HG03196 (cell line): Measurements from ENCODE around the gene TRIM27.
"Not testable (repeated sequence)": the region's sequence is repeated elsewhere in the genome, so short reads cannot be mapped to it uniquely, and the experiment has no call there.

ENCODE experiments used
- ATAC-seq: cut with Tn5 transposase; IDR thresholded peaks from one replicate; pipeline ENCODE4 v1.9.1; 2021; ENCODE audit not compliant: unreplicated experiment

The TRIM27 gene, protein sequence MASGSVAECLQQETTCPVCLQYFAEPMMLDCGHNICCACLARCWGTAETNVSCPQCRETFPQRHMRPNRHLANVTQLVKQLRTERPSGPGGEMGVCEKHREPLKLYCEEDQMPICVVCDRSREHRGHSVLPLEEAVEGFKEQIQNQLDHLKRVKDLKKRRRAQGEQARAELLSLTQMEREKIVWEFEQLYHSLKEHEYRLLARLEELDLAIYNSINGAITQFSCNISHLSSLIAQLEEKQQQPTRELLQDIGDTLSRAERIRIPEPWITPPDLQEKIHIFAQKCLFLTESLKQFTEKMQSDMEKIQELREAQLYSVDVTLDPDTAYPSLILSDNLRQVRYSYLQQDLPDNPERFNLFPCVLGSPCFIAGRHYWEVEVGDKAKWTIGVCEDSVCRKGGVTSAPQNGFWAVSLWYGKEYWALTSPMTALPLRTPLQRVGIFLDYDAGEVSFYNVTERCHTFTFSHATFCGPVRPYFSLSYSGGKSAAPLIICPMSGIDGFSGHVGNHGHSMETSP

DNA sequence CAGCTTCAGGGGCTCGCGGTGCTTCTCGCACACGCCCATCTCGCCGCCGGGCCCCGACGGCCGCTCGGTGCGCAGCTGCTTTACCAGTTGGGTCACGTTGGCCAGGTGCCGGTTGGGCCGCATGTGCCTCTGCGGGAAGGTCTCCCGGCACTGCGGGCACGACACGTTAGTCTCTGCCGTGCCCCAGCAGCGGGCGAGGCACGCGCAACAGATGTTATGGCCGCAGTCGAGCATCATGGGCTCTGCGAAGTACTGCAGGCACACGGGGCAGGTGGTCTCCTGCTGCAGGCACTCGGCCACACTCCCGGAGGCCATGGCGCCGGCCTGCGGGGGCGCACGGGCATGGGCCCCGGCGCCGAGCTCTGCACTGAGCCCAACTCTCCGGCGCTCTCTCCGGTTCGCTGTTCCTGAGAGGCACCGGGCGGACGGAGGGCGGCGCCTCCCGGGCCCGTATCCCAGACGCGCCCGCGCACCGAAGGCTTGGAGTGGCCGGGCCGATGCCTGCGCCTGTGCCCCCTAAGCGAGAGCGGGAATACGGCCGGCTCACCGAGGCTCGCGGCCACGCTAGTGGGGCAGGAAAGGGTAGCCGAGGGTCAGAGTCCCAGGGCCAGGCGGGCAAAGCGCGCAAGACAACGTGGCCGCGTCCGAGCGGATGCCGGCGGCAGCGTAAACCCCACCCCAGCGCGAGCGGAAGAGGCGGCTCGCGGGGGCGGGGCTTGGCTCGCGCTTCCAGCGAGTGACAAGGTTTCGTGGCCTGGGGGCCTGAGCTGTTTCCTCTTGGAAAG is at the start of gene TRIM27:
TSS of gene TRIM27 (minus strand) at position 668 of the 785 bp plus-strand sequence. CDS start at position 315, 353 bp downstream.
- ATAC-seq = peak; percentile 83

DNA sequence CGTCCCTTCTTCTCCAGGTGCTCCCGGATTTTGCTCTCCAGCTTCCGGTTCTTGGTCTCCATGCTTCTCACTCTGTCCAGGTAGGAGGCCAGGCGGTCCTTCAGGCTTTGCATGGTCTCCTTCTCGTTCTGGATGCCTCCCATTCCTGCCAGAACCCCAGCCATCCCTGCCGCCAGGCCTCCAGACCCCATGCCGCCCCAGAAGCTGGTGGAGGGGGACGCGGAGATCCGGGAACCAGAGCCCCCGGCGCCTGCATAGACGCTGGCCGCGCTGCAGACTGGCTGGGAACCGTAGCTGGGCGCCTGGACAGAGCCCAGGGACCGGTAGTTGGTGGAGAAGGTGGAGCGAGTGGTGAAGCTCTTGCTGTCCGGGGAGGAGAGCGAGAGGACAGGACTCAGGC is 46.3 kb upstream of the TRIM27 start:
- not testable (repeated sequence) for ATAC-seq

DNA sequence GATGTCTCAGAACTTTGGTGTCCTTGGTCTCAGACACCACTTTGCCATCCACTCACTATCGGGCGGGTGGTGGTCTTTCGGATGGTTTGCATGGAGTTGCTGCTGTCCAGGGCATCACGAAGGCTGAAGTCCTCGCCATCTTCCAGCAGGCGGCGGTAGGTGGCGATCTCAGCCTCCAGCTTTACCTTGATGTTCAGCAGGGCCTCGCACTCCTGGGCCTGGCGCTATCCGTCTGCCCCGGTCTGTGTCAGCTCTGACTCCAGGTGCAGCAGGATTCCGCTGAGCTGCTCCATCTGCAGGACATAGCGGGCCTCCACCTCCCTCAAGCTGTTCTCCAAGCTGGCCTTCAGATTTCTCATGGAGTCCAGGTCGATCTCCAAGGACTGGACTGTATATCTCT is 45.3 kb upstream of the TRIM27 start:
- ATAC-seq = no peak

DNA sequence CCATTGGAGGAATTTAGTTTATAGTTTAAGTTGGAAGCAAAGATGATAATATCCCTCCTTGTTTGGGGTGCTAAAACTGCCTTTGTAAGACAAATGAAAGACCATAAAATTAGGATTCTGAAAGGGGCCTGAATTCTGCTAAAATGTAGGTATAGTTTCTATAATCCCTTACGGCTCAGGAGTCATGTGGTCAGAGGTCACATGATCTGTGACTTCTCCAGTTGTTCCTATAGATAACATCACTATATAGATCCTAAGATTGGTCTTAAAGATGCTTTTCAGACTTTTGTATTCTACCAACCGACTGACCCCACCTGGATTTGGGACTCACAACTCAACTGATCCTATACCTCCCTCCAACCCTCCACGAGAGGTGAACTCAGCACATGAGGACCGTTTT is 44.7 kb upstream of the TRIM27 start:
- no peak for ATAC-seq

DNA sequence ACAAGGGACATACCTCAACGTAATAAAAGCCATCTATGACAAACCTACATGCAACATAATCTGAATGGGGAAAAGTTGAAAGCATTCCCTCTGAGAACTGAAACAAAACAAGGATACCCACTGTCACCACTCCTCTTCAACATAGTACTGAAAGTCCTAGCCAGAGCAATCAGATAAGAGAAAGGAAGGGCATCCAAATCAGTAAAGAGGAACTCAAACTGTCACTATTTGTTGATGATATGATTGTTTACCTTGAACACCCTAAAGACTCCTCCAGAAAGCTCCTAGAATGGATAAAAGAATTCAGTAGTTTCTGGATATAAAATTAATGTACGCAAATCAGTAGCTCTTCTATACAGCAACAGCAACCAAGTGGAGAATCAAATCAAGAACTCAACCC is 41.9 kb upstream of the TRIM27 start:
- no peak for ATAC-seq

DNA sequence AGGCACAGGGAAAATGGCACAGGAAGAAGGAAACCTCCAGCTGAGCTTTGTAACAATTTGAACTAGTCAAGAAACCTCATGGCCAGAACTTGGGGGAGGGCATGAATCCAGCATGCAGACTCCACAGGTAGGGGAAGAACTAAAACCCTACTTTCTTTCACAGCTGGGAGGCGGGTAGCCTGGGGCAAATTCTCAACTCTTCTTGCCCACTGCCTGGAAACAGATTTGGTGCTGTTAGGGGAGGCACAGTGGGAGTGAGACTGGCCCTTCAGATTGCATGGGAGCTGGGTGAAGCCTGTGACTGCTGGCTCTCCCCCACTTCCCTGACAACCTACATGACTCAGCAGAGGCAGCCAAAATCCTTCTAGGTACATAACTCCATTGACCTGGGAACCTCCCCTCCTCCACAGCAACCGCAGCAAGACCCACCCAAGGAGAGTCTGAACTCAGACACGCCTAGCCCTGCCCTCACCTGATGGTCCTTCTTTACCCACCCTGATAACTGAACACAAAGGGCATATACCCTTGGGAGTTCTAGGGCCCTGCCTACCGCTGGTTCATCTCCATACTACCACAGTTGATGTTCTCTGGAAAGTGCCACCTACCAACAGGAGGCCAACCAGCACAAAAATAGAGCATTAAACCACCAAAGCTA is 37.2 kb upstream of the TRIM27 start:
- ATAC-seq = no peak

DNA sequence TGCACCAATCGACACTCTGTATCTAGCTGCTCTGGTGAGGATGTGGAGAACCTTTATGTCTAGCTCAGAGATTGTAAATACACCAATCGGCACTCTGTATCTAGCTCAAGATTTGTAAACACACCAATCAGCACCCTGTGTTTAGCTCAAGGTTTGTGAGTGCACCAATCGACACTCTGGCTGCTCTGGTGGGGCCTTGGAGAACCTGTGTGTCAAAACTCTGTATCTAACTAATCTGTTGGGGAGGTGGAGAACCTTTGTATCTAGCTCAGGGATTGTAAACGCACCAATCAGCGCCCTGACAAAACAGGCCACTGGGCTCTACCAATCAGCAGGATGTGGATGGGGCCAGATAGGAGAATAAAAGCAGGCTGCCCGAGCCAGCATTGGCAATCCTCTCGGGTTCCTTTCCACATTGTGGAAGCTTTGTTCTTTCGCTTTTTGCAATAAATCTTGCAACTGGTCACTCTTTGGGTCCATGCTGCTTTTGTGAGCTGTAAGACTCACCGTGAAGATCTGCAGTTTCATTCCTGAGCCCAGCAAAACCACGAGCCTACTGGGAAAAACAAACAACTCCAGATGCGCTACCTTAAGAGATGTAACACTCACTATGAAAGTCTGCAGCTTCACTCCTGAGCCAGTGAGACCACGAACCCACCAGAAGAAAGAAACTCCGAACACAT is 34.9 kb upstream of the TRIM27 start:
- not testable (repeated sequence) for ATAC-seq

DNA sequence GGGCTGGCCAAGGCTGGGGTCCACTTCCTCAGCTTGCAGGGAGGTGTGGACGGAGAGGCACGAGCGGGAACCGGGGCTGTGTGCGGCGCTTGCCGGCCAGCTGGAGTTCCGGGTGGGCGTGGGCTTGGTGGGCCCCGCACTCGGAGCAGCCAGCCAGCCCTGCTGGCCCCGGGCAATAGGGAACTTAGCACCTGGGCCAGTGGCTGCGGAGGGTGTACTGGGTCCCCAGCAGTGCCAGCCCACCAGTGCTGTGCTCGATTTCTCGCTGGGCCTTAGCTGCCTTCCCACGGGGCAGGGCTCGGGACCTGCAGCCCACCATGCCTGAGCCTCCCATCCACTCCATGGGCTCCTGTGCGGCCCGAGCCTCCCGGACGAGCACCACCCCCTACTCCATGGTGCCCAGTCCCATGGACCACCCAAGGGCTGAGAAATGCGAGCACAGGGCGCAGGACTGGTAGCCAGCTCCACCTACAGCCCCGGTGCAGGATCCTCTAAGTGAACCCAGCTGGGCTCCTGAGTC is 34.1 kb upstream of the TRIM27 start:
- not testable (repeated sequence) for ATAC-seq

DNA sequence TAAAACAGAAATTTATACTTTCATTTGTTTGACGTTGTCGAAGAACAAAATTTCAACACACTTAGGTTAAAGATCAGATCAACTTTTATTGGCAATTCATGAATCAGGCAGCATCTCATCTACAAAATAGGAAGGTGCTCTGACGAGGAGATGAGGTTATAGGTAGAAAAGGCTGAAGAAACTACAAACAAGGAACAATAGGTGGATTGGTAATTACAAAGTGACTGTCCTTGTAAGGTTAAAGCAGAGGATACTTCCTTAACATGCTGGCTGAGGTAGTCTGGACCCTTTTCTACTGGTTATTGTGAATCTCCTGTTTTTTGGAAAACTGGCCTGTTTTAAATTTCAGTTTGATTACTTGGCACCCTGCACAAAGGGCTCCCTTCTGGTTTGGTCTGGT is 32.5 kb upstream of the TRIM27 start:
- ATAC-seq = no peak

DNA sequence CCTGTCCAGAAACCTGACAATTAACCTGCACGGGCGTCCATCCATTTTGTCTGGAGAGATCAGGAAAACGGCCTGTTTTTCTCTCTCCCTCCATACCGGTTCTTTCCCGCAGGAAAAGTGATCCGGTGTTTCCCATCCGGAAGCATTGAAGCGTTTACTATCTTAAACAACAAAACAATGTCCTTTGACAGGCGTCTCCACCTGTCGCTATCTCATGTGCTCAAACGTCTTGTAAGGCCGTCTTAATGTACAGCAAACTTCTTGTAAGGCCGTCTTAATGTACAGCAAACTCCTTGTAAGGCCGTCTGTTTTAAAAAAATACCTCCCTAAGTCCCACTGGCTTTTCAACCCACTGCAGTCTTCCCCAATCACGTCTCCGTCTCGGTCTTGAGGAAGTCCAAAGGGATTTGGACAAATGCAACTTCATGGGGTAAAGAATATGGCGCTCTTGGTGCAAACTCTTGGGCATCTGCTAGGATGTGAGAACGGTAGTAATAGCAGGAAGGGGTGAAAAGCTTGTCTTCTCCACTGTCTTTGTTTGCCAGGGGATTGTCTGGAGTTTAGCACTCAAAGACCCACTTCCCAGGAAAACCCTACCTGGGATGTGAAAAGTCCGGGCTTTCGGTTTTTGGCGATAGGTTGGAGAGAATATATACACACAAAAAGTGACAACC is 29.9 kb upstream of the TRIM27 start:
- no peak for ATAC-seq

DNA sequence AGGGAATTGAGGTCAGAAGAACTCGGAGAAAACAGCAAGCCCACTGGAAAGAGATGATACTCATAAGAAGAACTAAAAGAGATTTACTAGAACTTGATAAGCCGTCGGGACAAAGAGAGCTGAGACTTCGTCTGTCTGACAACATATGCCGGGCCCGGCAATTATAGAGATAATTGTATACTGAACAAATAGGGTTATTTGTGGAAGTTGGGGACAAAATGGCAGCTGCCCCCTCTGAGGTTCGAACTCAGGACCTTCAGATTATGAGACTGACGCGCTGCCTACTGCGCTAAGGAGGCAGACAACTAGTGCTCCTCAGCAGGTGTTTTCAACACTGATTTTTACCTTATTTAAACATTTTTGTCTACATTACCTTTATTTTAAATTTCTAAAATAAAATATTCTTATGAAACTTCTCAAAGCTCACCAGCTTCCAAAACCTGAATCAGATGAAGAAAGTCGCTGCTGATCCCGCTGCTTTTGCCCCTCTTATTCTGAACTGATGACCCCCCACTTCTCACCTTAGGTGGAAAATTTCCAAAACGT is 29.3 kb upstream of the TRIM27 start:
- ATAC-seq = peak; percentile 58

DNA sequence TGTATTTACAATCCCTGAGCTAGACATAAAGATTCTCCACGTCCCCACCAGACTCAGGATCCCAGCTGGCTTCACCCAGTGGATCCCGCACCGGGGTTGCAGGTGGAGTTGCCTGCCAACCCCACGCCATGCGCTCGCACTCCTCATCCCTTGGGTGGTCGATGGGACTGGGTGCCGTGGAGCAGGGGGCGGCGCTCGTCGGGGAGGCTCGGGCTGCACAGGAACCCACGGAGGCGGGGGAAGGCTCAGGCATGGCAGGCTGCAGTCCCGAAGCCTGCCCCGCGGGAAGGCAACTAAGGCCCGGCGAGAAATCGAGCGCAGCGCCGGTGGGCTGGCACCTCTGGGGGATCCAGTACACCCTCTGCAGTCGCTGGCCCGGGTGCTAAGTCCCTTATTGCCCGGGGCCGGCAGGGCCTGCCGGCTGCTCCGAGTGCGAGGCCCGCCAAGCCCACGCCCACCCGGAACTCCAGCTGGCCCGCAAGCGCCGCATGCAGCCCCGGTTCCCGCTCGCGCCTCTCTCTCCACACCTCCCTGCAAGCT is 25.9 kb upstream of the TRIM27 start:
- ATAC-seq = not testable (repeated sequence)

DNA sequence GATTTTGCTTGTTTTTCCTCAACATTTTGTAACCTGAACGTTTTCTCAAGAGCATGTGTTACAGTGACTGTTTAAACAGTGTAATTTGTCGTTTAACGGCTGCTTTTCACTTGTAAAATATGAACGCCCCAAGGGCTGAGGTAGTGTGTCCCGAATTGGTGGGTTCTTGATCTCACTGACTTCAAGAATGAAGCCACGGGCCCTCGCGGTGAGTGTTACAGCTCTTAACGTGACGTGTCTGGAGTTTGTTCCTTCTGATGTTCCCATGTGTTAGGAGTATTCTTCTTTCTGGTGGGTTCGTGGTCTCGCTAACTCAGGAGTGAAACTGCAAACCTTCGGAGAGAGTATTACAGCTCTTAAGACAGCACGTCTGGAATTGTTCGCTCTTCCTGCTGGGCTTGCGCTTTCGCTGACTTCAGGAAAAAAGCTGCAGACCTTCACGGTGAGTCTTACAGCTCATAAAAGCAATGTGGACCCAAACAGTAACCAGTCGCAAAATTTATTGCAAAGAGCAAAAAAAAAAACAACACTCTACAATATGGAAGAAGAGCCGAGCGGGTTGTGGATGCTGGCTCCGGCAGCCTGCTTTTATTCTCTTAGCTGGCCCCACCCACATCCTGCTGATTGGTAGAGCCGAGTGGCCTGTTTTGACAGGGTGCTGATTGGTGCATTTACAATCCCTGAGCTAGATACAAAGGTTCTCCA is 25.1 kb upstream of the TRIM27 start:
- ATAC-seq = no peak

DNA sequence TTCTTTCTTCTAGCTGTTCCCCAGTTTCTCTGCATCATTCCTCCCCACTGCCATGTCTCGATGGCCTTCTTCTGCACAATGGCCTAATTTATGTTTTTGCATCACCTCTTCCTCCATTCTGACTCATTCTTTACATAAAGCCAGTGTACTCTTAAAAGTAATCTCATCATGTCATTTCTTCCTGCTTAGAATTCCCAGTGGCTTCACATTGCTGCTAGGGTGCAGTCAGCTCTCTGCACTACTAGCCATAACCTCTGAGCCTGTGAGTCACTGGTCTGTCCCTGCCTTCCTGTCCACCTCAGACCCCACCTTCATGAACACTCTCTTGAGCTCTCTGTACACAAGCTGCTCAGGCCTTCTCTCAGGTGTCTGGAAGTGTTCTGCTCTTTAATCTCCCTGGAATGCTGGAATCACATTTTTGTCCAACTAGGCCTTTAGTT is 24.1 kb upstream of the TRIM27 start:
- ATAC-seq = no peak

DNA sequence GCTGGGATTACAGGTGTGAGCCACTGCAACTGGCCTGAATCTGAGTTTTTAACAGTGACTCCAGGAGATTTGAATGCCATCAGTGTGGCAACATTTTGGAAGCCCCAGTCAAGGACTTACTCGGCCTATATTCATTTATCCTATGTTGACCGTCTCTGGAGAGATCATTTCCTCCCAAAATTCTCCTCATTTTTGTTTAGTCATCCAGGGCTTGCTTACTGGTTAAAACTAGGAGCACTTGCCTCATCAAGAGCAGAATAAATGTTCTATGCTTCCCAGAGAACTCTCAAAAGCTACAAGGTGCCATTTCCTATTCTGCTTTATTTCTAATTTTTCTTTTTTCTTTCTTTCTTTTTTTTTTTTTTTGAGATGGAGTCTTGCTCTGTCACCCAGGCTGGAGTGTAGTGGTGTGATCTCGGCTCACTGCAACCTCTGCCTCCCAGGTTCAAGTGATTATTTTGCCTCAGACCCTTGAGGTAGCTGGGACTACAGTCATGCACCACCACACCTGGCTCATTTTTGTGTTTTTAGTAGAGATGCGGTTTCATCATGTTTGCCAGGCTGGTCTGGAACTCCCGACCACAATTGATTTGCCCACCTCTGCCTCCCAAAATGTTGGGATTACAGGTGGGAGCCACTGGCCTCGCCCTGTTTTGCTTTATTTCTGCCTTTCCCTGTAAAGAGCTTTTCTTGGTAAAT is 23.4 kb upstream of the TRIM27 start:
- no peak for ATAC-seq

DNA sequence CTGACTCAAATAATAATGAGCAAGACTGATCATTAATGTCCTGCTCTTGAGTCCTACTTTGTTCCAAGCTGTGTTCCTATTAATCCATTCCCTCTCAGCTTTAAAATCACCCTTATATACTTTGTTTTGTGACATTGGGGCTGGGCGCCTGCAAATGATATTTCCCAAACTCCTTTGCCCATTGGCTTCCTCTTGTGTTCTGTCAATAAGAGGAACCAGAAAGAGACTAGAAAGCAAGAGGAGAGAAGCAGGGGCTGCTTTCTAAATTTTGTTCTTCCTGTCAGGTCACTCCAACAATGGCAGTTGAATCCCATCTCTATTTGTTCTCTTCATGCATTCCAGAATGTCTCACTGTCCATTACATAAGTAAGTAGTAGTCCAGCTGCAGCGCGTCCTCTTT is 21.6 kb upstream of the TRIM27 start:
- no peak for ATAC-seq

DNA sequence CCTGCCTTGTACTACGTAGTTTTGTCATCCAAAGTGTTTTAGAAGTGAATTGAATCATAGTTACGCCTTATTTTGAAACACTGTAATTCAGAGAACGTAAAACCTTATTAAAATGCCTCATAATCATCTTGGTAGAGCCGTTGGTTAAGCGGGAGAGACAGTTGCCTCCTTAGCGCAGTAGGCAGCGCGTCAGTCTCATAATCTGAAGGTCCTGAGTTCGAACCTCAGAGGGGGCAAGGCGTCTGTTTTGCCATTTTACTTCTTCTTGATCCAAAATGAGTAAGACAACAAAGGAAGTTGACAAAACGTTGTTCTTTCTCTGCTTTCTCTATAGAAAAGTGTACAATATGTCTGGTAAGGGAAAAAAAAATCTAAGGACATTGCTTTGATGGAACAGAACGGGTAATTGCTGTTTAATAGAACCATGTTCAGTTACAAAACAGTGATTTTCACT is 20.7 kb upstream of the TRIM27 start:
- ATAC-seq = no peak
